Fibroblast of lung (primary cell): Measurements from ENCODE around the gene PALM. TPM values are rescaled to one million over a fixed set of nuclear protein-coding genes. Genes with fewer than 3 reads are reported as not detected.
A peak's percentile ranks its signal among the peaks of the same experiment; 100 is the strongest.
"Not testable (repeated sequence)": the region's sequence is repeated elsewhere in the genome, so short reads cannot be mapped to it uniquely, and the experiment has no call there.

ENCODE experiments used
- DNase-seq, 2 donors: peaks; one replicate each; pipeline versions ENCODE4 v3.0.0 to v3.0.0-alpha.2; 2010; ENCODE audit warnings: low read depth in 2 of 2
- H2AFZ ChIP-seq: 2 replicates; pipeline ENCODE4 v1.5.1; 2012; ENCODE audit warnings: low read length, control low read depth, inconsistent platforms
- H3K27ac ChIP-seq: 2 replicates; pipeline ENCODE4 v1.5.1; 2011; ENCODE audit warnings: low read length, control low read depth; ENCODE audit not compliant: insufficient read depth
- H3K27me3 ChIP-seq: 2 replicates; pipeline ENCODE4 v1.5.1; 2011; ENCODE audit warnings: mild to moderate bottlenecking, low read length; ENCODE audit not compliant: control insufficient read depth, insufficient read depth
- H3K36me3 ChIP-seq: 2 replicates; pipeline ENCODE4 v1.5.1; 2011; ENCODE audit warnings: low read length; ENCODE audit not compliant: control insufficient read depth, insufficient read depth
- H3K4me1 ChIP-seq: 2 replicates; pipeline ENCODE4 v1.5.1; 2011; ENCODE audit warnings: low read length; ENCODE audit not compliant: control insufficient read depth, insufficient read depth; ENCODE audit errors: extremely low read depth
- H3K4me2 ChIP-seq: 2 replicates; pipeline ENCODE4 v1.5.1; 2011; ENCODE audit warnings: low read length, control low read depth; ENCODE audit not compliant: insufficient read depth; ENCODE audit errors: extremely low read depth
- H3K4me3 ChIP-seq, 4 experiments: fragments of 200-600 bp in 1 of 4; sonication (generic) in 1 of 4; replicated peaks in 1 of 4; 2 replicates each; pipeline ENCODE4 v1.5.1; 2011 to 2016; ENCODE audit warnings: low read length in 4 of 4, low read depth in 3 of 4, mild to moderate bottlenecking in 3 of 4, control low read depth in 2 of 4, inconsistent platforms in 1 of 4, mixed read lengths in 1 of 4; ENCODE audit not compliant: insufficient read depth in 1 of 4; ENCODE audit errors: control extremely low read depth in 1 of 4
- H3K79me2 ChIP-seq: 2 replicates; pipeline ENCODE4 v1.5.1; 2012; ENCODE audit warnings: mild to moderate bottlenecking, low read length, inconsistent platforms; ENCODE audit not compliant: control insufficient read depth, insufficient read depth
- H3K9ac ChIP-seq: 2 replicates; pipeline ENCODE4 v1.5.1; 2011; ENCODE audit warnings: mild to moderate bottlenecking, low read length, control low read depth; ENCODE audit not compliant: insufficient read depth
- H3K9me3 ChIP-seq: 2 replicates; pipeline ENCODE4 v1.5.1; 2012; ENCODE audit warnings: low read depth, low read length; ENCODE audit not compliant: control insufficient read depth, insufficient read depth
- H4K20me1 ChIP-seq: 2 replicates; pipeline ENCODE4 v1.5.1; 2011; ENCODE audit warnings: low read length; ENCODE audit not compliant: control insufficient read depth, insufficient read depth; ENCODE audit errors: extremely low read depth
- EZH2 ChIP-seq: IDR thresholded peaks from 2 replicates; pipeline ENCODE4 v1.5.1; 2012; ENCODE audit warnings: low read length, control low read depth, mild to moderate bottlenecking; ENCODE audit errors: missing control alignments
- polyA plus RNA-seq, 2 donors: library from polyadenylated mRNA; depleted of rRNA in 1 of 2; stranded (reverse) in 1 of 2; unstranded in 1 of 2; fragments of >200 nt; gene quantifications; 2 replicates each; pipeline ENCODE4 v1.2.1, GENCODE V29; 2011 to 2012; ENCODE audit warnings: missing spikeins in 1 of 2
- total RNA-seq: library from RNA; depleted of rRNA; stranded (reverse); fragments of >200 nt; gene quantifications from 2 replicates; pipeline ENCODE4 v1.2.1, GENCODE V29; 2014
- TF ChIP-seq, protein P1 (sequence below), 2 donors: IDR thresholded peaks in 1 of 2; conservative IDR thresholded peaks in 1 of 2; 1 replicate in 1 of 2; 2 replicates in 1 of 2; pipeline ENCODE4 v1.5.1; 2011 to 2012; ENCODE audit warnings: low read length in 2 of 2, control low read depth in 1 of 2, inconsistent platforms in 1 of 2, low read depth in 1 of 2, mild to moderate bottlenecking in 1 of 2

PALM gene
- total and polyA plus RNA-seq, 2 donors (not counting 1 experiment from before 2014, with no cell fraction given) = 3.2 to 8.3 TPM

DNA sequence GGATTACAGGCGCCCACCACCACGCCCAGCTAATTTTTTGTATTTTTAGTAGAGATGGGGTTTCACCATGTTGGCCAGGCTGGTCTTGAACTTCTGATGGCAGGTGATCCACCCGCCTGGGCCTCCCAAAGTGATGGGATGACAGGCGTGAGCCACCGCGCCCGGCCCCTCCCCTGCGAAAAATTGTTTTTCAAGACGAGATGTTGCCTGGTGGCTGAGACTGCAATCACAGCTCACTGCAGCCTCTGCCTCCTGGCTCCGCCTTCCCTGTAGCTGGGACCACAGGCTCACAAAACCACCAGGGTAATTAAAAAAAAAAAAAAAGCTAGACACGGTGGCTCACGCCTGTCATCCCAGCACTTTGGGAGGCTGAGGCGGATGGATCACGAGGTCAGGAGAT, 8.8 kb upstream of the PALM start:
- not testable (repeated sequence) for H3K27ac ChIP-seq, H3K4me1 ChIP-seq, H4K20me1 ChIP-seq, H3K9ac ChIP-seq, H3K4me3 ChIP-seq, H3K27me3 ChIP-seq, H3K79me2 ChIP-seq, H2AFZ ChIP-seq, H3K36me3 ChIP-seq, H3K4me2 ChIP-seq, DNase-seq, H3K9me3 ChIP-seq

DNA sequence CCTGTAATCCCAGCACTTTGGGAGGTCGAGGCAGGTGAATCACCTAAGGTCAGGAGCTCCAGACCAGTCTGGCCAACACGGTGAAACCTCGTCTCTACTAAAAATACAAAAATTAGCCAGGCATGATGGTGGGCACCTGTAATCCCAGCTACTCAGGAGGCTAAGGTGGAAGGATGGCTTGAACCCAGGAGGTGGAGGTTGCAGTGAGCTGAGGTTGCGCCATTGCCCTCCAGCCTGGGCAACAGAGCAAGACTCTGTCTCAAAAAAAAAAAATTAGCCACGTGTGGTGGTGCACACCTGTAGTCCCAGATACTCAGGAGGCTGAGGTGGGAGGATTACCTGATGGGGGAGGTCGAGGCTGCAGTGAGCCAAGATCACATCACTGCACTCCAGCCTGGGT, 5.9 kb upstream of the PALM start:
- DNase-seq, H4K20me1 ChIP-seq, H3K4me2 ChIP-seq, H3K36me3 ChIP-seq, H3K9me3 ChIP-seq, H3K27ac ChIP-seq, H3K4me1 ChIP-seq, H2AFZ ChIP-seq, H3K9ac ChIP-seq, H3K4me3 ChIP-seq, H3K27me3 ChIP-seq, H3K79me2 ChIP-seq: not testable (repeated sequence)

DNA sequence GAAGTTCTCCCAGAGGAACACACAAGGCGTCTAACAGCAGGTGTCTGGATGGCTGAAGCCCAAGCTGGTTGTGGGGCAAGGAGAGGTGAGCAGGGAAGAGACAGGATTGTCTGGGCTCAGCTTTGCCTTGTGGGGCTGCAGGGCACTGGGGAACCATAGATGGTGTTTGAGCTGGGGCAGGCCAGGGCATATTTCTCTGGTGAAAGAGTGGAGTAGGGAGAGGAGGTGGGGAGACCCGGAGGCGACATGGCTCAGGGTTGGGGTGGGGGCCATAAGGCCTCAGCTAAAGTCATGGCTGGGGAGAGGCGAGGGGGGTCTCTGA, 5.4 kb upstream of the PALM start:
- H3K27me3 ChIP-seq = peaks cover 8% of the 10 kb centered on the region
- DNase-seq = no peak
- no peaks in the 10 kb centered on the region for H3K79me2 ChIP-seq
- peaks cover 4% of the 10 kb centered on the region for H3K4me1 ChIP-seq
- peak overlapping the region in 1 of 4 experiments; percentile 27 for H3K4me3 ChIP-seq
- no peak overlapping the region for H3K27ac ChIP-seq
- no peak overlapping the region for H3K4me2 ChIP-seq
- TF ChIP-seq, protein P1, sequence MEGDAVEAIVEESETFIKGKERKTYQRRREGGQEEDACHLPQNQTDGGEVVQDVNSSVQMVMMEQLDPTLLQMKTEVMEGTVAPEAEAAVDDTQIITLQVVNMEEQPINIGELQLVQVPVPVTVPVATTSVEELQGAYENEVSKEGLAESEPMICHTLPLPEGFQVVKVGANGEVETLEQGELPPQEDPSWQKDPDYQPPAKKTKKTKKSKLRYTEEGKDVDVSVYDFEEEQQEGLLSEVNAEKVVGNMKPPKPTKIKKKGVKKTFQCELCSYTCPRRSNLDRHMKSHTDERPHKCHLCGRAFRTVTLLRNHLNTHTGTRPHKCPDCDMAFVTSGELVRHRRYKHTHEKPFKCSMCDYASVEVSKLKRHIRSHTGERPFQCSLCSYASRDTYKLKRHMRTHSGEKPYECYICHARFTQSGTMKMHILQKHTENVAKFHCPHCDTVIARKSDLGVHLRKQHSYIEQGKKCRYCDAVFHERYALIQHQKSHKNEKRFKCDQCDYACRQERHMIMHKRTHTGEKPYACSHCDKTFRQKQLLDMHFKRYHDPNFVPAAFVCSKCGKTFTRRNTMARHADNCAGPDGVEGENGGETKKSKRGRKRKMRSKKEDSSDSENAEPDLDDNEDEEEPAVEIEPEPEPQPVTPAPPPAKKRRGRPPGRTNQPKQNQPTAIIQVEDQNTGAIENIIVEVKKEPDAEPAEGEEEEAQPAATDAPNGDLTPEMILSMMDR (conservative IDR thresholded peaks at IDR 0.05 in 1 of 2, IDR thresholded peaks at IDR 0.05 in 1 of 2; ENCODE audit: low read depth in 1 of 2, low read length in 2 of 2) = no peak
- no peak for TF ChIP-seq EZH2
- H2AFZ ChIP-seq = no peak overlapping the region
- H3K36me3 ChIP-seq = no peaks in the 10 kb centered on the region
- H3K9me3 ChIP-seq = no peaks in the 10 kb centered on the region
- no peak overlapping the region for H3K9ac ChIP-seq
- H4K20me1 ChIP-seq = no peaks in the 10 kb centered on the region

DNA sequence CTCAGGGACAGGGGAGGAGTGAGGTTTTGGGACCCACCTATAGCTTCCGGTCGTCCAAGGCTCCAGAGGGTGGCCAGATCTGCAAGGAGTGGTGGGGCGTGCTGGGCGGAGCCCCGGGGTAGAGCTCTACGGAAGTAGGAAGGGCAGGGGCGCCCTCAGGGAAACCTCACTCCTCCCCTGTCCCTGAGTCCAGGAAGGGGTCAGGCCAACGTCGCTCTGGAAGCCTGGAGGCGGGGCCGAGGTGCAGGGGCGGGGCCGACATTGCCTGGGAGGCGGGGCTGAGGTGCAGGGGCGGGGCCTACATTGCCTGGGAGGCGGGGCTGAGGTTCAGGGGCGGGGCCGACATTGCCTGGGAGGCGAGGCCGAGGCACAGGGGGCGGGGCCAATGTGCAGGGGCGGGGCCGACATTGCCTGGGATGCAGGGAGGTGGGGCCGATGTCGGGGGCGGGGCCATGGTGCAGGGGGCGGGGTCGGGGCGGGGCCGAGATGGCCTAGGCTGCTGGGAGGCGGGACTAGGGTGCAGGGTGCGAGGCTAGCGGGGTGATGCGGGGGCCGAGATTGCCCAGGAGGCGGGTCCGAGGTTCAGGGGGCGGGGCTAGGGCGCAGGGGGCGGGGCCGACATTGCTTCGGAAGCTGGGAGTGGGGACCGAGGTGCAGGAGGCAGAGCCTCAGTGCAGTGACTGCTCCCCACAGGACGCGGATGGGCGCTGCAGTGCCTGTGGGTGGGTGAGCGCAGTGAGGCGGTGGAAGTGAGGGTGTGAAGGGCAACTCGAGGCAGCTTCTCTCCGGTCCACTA, 4.9 kb upstream of the PALM start:
- TF ChIP-seq, protein P1 (conservative IDR thresholded peaks at IDR 0.05 in 1 of 2, IDR thresholded peaks at IDR 0.05 in 1 of 2; ENCODE audit: low read depth in 1 of 2, low read length in 2 of 2) = no peak
- no peak for TF ChIP-seq EZH2
- Histone ChIP-seq H3K4me3 (no peak overlapping the region), H4K20me1 (no peaks in the 10 kb centered on the region), H3K36me3 (no peaks in the 10 kb centered on the region), H2AFZ (no peak overlapping the region), H3K9ac (no peak overlapping the region), H3K4me2 (no peak overlapping the region), H3K79me2 (no peaks in the 10 kb centered on the region), H3K9me3 (no peaks in the 10 kb centered on the region), H3K27ac (no peak overlapping the region), H3K4me1 (peaks cover 4% of the 10 kb centered on the region), H3K27me3 (peaks cover 9% of the 10 kb centered on the region)
- DNase-seq = peak in 1 of 2 donors; percentile 57
